AG04449 (cell line): Measurements from ENCODE around the gene THAP9.
"Not testable (repeated sequence)": the region's sequence is repeated elsewhere in the genome, so short reads cannot be mapped to it uniquely, and the experiment has no call there.

Experiments used
- CTCF ChIA-PET: fragments of 350-600 bp; formaldehyde crosslinking; extraction: SDS; loops from one replicate; lab custom pipeline; 2021; ENCODE audit warnings: antibody characterized with exemption; lab: Yijun Ruan, JAX
- POLR2A ChIA-PET: fragments of 400-600, 350-600 bp; formaldehyde crosslinking; extraction: SDS; loops from one replicate; lab custom pipeline; 2020; ENCODE audit warnings: antibody characterized with exemption, inconsistent platforms; lab: Yijun Ruan, JAX
- DNase-seq: peaks from one replicate; pipeline ENCODE4 v3.0.0-alpha.2; 2010; ENCODE audit warnings: low read depth, low spot score
- H3K4me3 ChIP-seq: 2 replicates; pipeline ENCODE4 v1.5.1; 2011; ENCODE audit warnings: low read depth, mild to moderate bottlenecking, control low read depth, low read length
- CTCF ChIP-seq: IDR thresholded peaks from one replicate; pipeline ENCODE4 v1.5.1; 2011; ENCODE audit warnings: mild to moderate bottlenecking, moderate library complexity, low read length, control low read depth, inconsistent platforms; ENCODE audit not compliant: insufficient read depth; ENCODE audit errors: missing control alignments

The THAP9 gene

GRCh38 chr4:82861529-82861928 lies 39.0 kb upstream of the THAP9 start:
- TF ChIP-seq CTCF, result no peak
- no peak for DNase-seq
- ChIA-PET POLR2A (no interaction called here), CTCF (interaction anchor here (1.0 to 1.1 kb wide), 2 partner anchors 9 to 19 kb away, joined by 3 read pairs; no protein-coding TSS in a partner anchor)
- H3K4me3 ChIP-seq, result no peak overlapping the region

GRCh38 chr4:82864336-82864979 lies 36.1 kb upstream of the THAP9 start:
- ChIA-PET CTCF (interaction anchor here (0.6 kb wide), 1 partner anchor 147 kb away, joined by 3 read pairs; no protein-coding TSS in a partner anchor), POLR2A (interaction anchor here (0.6 kb wide), 1 partner anchor 12 kb away, joined by 3 read pairs; no protein-coding TSS in a partner anchor)
- H3K4me3 ChIP-seq, result no peak overlapping the region
- no peak for DNase-seq
- no peak for TF ChIP-seq CTCF

GRCh38 chr4:82865592-82865991 lies 34.9 kb upstream of the THAP9 start:
- peak; percentile 76 for DNase-seq
- no peak for TF ChIP-seq CTCF
- H3K4me3 ChIP-seq, result no peak overlapping the region
- POLR2A ChIA-PET, result interaction anchor here (0.7 to 1.0 kb wide), 2 partner anchors 16 to 18 kb away, joined by 3 to 4 read pairs; no protein-coding TSS in a partner anchor
- CTCF ChIA-PET, result no interaction called here

GRCh38 chr4:82866033-82866432 lies 34.5 kb upstream of the THAP9 start:
- POLR2A ChIA-PET, result interaction anchor here (1.0 kb wide), 1 partner anchor 17 kb away, joined by 4 read pairs; no protein-coding TSS in a partner anchor
- DNase-seq, H3K4me3 ChIP-seq, CTCF ChIA-PET: not testable (repeated sequence)

- ChIA-PET CTCF (interaction anchor here (1.0 kb wide), 1 partner anchor 45 kb away, joined by 3 read pairs; no protein-coding TSS in a partner anchor), POLR2A (interaction anchor here (0.7 kb wide), 1 partner anchor 25 kb away, joined by 3 read pairs; no protein-coding TSS in a partner anchor)
- DNase-seq, result no peak
- no peak for TF ChIP-seq CTCF
- H3K4me3 ChIP-seq, result no peak overlapping the region
Observed at GRCh38 chr4:82866706-82867385, 33.7 kb upstream of the THAP9 start.

GRCh38 chr4:82868572-82868971 lies 32.0 kb upstream of the THAP9 start:
- H3K4me3 ChIP-seq, result no peak overlapping the region
- ChIA-PET CTCF (no interaction called here), POLR2A (no interaction called here)
- no peak for DNase-seq
- TF ChIP-seq CTCF, result no peak
